22Rv1 (cell line): ENCODE measurements around the gene CYGB.
"Not testable (repeated sequence)": the region's sequence is repeated elsewhere in the genome, so short reads cannot be mapped to it uniquely, and the experiment has no call there.

Experiments used
- H3K27ac ChIP-seq: fragments of 450-650 bp; 2 replicates; pipeline ENCODE4 v1.5.1; 2017
- ZFX ChIP-seq: fragments of 450-650 bp; IDR thresholded peaks from 2 replicates; pipeline ENCODE4 v1.6.1; 2017; ENCODE audit warnings: antibody characterized with exemption, borderline replicate concordance
- TF ChIP-seq, protein P1 (sequence below): fragments of 450-650 bp; IDR thresholded peaks from 2 replicates; pipeline ENCODE4 v1.5.1; 2017; ENCODE audit warnings: mild to moderate bottlenecking

CYGB gene

DNA sequence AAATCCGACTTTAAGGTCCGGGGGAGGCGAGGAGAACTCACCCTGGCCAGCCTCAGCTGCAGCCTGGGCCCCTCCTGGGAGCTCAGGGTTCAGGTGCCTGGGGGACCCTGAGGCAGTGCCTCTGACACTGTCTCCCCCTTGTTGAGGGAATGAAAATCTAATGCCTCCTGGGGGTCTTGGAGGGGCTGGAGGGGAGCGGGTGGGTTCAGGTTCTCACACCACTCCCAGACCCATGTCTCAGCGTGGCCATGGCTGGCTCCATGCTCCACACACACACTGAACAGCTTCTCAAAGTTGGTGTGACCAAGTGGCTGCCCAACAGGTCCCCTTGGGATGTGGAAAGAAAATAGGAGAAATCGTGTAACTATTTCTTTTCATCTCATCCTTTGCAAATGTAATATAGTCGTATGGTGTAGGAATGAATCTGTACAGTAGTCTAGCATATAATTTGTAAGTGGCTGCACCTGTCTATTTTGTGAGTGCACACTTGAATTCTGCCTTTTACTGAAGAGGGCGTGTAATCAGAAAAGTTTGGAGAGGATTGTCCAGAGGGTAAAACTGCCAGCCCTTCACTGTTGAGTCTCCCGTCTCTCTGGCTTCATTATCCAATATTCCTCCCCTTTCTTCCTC lies 1.5 kb upstream of the CYGB start:
- TF ChIP-seq, protein P1, sequence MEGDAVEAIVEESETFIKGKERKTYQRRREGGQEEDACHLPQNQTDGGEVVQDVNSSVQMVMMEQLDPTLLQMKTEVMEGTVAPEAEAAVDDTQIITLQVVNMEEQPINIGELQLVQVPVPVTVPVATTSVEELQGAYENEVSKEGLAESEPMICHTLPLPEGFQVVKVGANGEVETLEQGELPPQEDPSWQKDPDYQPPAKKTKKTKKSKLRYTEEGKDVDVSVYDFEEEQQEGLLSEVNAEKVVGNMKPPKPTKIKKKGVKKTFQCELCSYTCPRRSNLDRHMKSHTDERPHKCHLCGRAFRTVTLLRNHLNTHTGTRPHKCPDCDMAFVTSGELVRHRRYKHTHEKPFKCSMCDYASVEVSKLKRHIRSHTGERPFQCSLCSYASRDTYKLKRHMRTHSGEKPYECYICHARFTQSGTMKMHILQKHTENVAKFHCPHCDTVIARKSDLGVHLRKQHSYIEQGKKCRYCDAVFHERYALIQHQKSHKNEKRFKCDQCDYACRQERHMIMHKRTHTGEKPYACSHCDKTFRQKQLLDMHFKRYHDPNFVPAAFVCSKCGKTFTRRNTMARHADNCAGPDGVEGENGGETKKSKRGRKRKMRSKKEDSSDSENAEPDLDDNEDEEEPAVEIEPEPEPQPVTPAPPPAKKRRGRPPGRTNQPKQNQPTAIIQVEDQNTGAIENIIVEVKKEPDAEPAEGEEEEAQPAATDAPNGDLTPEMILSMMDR, result no peak
- no peak for TF ChIP-seq ZFX
- no peak overlapping the region for H3K27ac ChIP-seq

DNA sequence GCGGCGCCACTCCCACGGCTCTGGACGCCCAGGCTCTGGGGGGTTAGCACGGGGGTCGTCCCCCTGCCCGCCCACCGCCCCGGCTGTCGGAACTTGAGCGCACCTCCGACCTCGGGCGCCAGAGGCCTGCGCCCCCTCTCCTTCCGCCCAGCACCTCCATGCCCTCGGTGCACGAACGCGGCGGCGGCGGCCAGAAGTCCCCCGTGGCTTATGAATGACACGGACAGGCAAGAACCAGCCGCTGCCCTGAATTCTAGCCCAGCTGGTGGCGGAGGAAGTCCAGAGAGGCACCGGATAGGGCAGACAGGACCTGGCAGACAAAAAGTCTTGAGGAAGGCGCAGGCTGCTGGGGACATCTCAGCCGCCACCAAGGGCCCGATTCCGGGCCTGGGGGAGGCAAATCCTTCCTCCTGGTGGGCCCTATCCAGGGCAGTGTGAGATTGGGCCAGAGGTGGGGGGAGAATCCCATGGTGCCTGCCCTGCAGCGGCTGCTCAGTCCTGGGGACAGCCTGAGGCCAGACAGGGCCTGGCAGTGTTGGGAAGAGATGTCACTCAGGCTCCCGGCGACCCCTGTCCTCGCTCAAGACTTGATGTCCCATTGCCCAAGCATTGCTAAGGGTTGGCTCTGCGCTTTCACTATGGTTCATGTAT lies 897 bp upstream of the CYGB start:
- H3K27ac ChIP-seq, result no peak overlapping the region
- TF ChIP-seq, protein P1, result no peak
- TF ChIP-seq ZFX, result no peak

DNA sequence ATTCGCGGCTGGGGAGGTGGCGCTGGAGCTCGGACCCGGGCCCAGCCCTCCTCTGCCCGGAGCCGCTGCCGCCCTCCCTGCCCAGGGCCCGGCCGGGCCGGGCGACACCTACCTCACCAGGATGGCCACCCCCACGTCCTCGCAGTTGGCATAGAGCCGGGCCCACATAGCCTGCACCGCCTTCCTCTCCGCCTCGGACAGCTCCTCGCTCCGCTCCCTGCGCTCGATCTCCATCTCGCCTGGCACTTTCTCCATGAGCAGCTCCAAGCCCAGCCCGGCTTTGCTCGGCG lies 276 bp downstream of the CYGB start:
- TF ChIP-seq ZFX, result no peak
- TF ChIP-seq, protein P1, result no peak
- H3K27ac ChIP-seq, result no peak overlapping the region

DNA sequence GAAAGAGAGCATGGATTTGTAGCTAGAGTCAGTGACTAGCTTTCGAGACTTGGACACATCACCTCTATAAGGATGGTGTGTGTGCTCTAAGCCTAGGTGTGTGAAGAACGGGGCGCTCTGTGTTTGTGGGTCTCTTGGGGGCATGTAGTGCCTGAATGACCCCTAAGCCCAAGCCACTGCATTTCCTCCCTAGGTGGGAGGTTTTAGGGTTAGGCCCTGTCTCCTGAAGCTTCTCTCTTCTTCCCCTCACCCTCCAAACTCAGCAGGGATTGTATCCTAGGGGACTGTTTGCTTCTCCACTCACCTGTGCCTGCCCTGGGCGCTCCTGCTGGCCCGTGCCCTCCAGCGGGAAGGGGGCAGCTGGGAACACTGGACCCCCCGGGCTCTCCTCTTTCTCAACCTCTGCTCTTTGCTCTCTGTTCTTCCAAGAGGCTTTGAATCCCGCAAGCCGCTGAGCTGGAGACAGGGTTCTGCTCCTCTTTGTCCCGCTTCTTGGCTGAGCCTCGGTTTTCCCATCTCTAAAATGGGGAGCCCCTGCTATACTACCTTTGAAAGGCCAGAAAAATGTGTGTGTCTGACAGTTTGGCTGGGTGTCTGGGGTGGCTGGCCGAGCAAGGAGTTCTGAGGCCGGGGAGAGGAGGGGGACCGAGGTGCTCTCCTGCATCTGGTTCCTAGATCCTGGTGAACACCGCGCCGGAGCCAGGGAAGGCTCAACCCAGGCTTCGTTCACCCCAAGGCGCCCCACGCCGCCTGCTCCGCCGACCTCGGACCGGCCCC lies 810 bp downstream of the CYGB start:
- TF ChIP-seq, protein P1, result no peak
- TF ChIP-seq ZFX, result no peak
- H3K27ac ChIP-seq, result no peak overlapping the region

DNA sequence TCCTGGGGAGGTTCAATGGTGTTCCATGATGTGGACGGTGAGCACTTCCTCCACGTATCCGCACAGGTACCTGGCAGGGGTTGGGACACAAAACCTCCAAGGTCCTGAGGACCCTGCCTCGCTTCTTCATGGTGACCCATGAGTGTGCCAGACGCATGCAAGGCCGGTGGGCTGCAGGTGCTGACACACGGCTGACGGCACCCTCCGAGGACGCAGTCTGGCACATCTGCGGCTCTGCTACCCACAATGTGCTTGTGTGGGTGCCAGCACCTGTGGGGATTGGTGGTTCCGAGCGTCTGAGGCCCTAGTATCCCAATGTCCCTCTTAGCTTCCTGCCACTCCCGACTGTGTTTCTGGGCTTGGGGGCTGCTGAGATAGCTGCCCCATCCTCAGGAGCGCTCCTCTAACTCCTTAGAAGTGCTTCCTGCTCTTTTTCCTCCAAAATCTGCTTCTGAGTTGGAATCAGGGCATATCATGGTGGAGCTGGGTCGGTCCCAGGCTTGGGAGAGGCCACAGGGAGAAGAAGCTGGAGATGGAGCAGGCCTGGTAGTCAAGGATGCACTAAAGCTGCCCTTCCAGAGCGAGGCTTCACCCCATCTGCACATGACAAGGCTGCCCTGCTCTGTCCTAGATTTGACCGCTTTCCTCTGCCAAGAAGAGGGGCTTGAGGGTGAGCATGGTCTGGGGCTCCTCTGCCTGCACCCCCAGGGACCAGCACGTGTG lies 1.6 kb downstream of the CYGB start:
- no peak for TF ChIP-seq ZFX
- TF ChIP-seq, protein P1, result no peak
- H3K27ac ChIP-seq, result no peak overlapping the region

DNA sequence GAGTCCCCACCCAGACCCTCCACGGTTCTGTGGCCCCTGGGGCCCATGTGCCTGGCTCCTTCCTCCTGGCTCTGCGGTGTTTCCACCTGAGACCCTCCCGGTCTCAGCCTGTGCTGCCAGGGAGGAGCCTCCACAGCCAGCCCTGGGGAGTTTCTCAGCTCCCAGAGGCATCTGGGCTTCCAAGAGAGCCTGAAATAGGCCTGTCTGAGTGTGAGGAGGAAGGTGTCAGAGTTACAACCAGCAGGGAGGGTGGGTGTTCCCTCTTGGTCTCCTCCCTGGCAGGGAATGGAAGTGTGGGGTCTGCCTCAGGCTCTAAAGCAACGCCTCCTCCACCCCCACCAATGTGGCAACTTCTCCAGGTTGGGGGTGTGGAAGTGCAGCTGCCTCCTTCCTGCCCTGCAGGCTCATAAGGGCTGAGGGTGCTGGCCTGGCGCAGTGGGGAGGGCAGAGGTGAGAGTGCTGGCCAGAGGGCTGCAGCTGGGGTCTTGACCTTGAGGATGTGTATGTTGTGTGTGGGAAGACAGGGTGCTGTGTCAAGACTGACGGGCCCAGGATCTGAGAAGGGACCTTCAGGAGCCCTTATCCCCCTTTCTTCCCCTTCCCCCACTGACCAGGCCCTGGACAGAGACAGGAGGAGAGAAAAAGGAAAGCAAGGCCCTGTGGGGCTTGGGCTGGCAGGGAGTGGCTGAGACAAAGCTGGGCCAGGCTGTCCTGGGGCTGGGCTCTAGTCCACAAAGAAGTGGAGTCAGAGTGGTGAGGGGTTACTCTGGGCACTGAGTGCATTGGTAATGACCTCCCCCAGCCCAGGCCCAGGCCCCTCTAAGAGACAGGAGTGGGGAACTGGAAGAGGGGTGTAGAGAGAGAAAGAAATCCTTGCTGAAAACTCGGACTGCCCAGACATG lies 2.4 kb downstream of the CYGB start:
- H3K27ac ChIP-seq, result no peak overlapping the region
- no peak for TF ChIP-seq ZFX
- TF ChIP-seq, protein P1, result no peak

DNA sequence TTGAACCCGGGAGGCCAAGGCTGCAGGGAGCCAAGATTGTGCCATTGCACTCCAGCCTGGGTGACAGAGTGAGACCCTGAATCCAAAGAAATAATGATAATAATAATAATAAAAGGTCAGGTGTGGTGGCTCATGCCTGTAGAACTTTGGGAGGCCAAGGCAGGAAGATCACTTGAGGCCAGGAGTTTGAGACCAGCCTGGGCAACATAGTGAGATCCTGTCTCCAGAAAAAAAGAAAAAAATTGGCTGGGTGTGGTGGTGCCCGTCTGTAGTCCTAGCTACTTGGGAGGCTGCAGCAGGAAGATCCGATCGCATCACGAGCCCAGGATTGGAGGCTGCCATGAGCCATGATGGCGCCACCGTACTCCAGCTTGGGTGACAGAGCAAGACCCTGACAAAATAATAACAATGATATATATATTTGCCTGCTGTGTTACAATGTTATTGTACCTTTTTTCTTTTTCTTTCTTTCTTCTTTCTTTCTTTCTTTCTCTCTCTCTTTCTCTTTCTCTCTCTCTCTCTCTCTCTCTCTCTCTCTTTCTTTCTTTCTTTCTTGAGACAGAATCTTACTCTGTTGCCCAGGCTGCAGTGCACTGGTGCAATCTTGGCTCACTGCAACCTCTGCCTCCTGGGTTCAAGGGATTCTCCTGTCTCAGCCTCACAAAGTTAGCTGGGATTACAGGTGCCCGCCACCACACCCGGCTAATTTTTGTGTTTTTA lies 3.7 kb downstream of the CYGB start:
- H3K27ac ChIP-seq, result not testable (repeated sequence)
